Skeletal muscle tissue (tissue), 4 donors: ENCODE data around the gene PAXX. TPM values are rescaled to one million over a fixed set of nuclear protein-coding genes. Genes with fewer than 3 reads are reported as not detected.
"Not testable (repeated sequence)": the region's sequence is repeated elsewhere in the genome, so short reads cannot be mapped to it uniquely, and the experiment has no call there.

Source experiments
- H3K27ac ChIP-seq: one replicate; pipeline ENCODE4 v1.7.0; 2013; ENCODE audit warnings: mild to moderate bottlenecking, low read depth, low read length, inconsistent platforms
- H3K27me3 ChIP-seq, 3 donors: one replicate each; pipeline ENCODE4 v1.7.0; 2013; ENCODE audit warnings: low read length in 3 of 3; ENCODE audit not compliant: control insufficient read depth in 3 of 3, insufficient read depth in 3 of 3
- H3K36me3 ChIP-seq, 3 donors: one replicate each; pipeline ENCODE4 v1.7.0; 2013; ENCODE audit warnings: low read length in 3 of 3; ENCODE audit not compliant: control insufficient read depth in 3 of 3, insufficient read depth in 3 of 3
- H3K4me1 ChIP-seq, 3 donors: one replicate each; pipeline ENCODE4 v1.7.0; 2013; ENCODE audit warnings: low read length in 3 of 3, mild to moderate bottlenecking in 3 of 3; ENCODE audit not compliant: control insufficient read depth in 3 of 3, insufficient read depth in 3 of 3
- H3K4me3 ChIP-seq, 3 donors: one replicate each; pipeline ENCODE4 v1.7.0; 2013; ENCODE audit warnings: low read length in 3 of 3
- H3K9ac ChIP-seq, 3 donors: one replicate each; pipeline ENCODE4 v1.7.0; 2013; ENCODE audit warnings: low read length in 3 of 3, mild to moderate bottlenecking in 3 of 3, moderate library complexity in 2 of 3, low read depth in 1 of 3
- H3K9me3 ChIP-seq, 3 donors: one replicate each; pipeline ENCODE4 v1.7.0; 2013; ENCODE audit warnings: low read length in 3 of 3; ENCODE audit not compliant: control insufficient read depth in 3 of 3
- total RNA-seq: library from RNA; depleted of rRNA; stranded (reverse); fragments of >200 nt; gene quantifications from one replicate; pipeline ENCODE4 v1.2.3, GENCODE V29; 2014
- donor health status: Osteomylitis.

PAXX gene
- total RNA-seq, 1 donor from 2014 or later: 2.1 TPM

DNA sequence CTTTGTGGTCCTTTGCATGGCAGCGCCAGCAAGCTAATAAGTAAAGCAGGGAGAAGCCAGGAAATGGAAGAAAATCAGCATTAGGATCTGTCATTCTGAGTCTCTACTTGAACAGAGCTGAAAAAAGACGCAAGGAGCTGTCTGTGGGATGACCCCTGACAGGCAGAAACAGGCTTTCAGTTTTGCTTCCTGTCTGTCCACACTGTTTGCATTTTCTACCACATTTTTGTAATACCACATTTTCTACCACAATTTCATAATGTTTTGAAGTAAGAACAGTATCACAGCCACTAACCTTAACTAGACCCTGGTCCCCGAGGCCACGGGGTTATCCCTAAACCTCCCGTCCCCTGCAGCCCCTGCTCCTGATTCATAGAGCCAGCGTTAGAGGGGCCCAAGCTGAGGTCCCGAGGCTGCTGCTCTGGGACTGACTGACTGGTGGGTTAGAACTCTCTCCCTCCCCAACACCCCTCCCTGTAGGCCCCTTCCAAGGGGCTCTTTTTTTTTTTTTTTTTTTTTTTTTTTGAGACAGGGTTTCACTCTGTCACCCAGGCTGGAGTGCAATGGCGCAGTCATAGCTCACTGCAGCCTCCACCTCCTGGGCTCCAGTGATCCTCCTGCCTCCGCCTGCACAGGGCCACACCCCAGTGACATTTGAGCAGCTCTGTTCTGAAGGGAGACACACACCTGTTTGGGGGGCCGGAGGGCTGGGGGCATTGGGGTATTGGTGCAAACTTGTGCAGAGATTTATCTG, 8.1 kb downstream of the PAXX start:
- H3K27me3 ChIP-seq: peaks cover 6 to 15% (median 15%) of the 10 kb centered on the region in 3 donors
- no peaks in the 10 kb centered on the region for H3K36me3 ChIP-seq
- H3K4me1 ChIP-seq: peaks cover 0 to 7% (median 3%) of the 10 kb centered on the region in 3 donors
- H3K9ac ChIP-seq: no peak overlapping the region
- H3K27ac ChIP-seq: no peak overlapping the region
- no peak overlapping the region for H3K4me3 ChIP-seq
- H3K9me3 ChIP-seq: no peaks in the 10 kb centered on the region

DNA sequence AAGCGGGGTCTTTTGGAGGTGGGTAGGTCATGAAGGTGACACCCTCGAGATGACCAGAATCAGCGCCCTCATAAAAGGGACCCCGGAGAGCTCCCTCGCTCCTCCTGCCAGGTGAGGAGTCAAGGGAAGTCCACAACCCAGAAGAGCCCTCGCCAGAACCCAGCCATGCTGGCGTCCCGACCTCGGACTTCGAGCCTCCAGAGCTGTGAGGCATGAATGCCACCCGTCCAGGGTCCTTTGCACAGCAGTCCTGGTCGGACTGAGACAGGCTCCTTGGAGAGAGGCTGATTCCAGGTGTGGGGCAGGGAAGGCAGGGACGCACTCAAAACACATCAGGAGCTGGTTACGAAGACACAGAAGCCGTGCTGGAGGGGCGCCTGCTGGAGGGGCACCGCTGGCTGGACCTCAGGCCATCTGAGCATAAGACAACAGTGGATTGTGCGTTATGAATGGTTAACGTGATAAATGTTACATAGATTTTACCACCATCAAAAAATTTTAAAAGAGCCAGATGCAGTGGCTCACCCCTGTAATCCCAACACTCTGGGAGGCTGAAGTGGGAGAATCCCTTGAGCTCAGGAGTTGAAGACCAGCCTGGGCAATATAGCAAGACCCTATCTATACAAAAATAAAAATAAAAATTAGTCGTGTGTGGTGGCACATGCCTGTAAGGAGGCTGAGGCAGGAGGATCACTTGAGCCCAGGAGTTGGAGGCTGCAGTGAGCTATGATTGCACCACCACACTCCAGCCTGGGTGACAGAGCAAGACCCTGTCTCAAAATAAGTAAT, 9.8 kb downstream of the PAXX start:
- Histone ChIP-seq H3K9ac (no peak overlapping the region), H3K27me3 (peaks cover 3 to 10% (median 4%) of the 10 kb centered on the region in 3 donors), H3K4me3 (no peak overlapping the region), H3K27ac (no peak overlapping the region), H3K9me3 (no peaks in the 10 kb centered on the region), H3K4me1 (no peaks in the 10 kb centered on the region), H3K36me3 (no peaks in the 10 kb centered on the region)

DNA sequence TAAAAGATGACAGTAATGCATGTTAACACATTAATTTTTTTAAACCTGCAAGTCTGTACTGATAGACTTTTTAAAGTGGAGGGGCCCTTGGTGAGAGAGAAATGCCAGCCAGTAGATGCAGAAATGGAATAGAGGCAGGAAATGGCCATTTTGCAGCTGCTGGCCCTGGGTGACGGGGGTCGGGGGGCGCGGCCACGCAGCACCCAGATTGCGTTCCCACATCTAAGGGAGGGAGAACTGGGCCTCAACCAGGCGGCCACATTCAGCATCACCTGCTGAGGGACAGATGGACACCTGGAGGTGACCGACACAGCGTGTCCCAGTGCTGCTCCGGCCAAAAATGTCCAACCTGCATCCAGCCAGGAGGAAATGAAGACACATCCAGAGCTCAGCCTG, 10.4 kb downstream of the PAXX start:
- Histone ChIP-seq H3K9me3 (no peaks in the 10 kb centered on the region), H3K27me3 (peaks cover under 1 to 4% (median 3%) of the 10 kb centered on the region in 3 donors), H3K4me1 (no peaks in the 10 kb centered on the region), H3K27ac (no peak overlapping the region), H3K9ac (no peak overlapping the region), H3K4me3 (no peak overlapping the region), H3K36me3 (no peaks in the 10 kb centered on the region)

DNA sequence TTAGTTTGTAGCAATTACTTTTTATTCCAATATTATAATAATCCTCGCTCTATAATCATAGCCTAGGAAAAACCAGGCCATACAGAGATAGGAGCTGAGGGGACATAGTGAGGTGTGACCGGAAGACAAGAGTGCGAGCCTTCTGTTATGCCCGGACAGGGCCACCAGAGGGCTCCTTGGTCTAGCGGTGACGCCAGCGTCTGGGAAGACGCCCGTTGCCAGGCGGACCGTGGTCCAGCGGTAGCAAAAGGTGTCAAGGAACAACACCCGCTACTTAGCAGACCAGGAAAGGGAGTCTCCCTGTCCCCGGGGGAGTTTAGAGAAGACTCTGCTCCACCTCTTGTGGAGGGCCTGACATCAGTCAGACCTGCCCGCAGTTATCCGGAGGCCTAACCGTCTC, 12.1 kb downstream of the PAXX start:
- not testable (repeated sequence) for H3K4me1 ChIP-seq, H3K36me3 ChIP-seq, H3K27ac ChIP-seq, H3K4me3 ChIP-seq, H3K27me3 ChIP-seq, H3K9me3 ChIP-seq, H3K9ac ChIP-seq

DNA sequence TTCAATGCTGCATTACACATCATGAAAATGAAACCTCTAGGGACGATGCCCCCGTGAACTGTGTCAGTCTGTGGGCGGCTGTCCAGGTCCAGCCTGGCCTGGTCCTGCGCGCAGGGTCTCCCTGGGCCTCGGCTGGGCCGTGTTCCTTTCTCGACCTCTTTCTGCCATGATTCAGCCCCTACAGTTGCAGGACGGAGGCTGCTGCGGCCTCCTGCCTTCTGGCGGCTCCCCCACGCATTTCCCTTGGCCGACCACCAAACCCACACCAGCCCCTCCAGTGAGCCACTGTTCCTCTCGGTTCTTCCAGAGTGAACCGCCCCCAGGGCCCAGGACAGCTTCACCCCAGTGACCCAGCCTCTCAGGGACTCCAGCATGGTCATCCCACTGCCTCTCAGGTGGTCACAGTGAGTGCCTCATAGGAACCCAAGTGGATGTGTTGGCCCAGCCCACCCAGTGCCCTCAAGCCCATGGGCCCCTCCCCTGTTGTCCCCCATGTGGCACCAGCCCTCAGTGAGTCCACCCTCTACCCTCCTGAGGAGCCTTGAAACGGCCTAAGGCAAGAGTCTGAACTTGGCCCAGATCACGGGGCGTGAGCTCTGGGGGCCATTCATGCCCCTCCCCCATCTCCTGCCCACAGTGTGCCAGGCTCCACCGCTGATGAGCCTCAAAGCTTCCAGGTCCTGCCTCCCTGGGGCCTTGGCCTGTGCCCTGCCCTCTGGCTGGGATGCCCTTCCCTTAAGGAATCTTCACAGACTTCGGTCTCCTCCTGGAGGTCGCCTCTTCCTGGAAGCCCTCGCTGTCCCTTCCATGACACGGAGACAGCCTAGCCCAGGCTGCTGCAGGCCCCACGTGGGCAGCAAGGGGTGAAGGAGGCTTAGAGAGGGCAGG, 14.1 kb downstream of the PAXX start:
- H3K36me3 ChIP-seq: peaks cover 4 to 8% (median 7%) of the 10 kb centered on the region in 3 donors
- no peak overlapping the region for H3K4me3 ChIP-seq
- H3K4me1 ChIP-seq: no peaks in the 10 kb centered on the region
- H3K9me3 ChIP-seq: no peaks in the 10 kb centered on the region
- no peaks in the 10 kb centered on the region for H3K27me3 ChIP-seq
- H3K9ac ChIP-seq: no peak overlapping the region
- no peak overlapping the region for H3K27ac ChIP-seq

DNA sequence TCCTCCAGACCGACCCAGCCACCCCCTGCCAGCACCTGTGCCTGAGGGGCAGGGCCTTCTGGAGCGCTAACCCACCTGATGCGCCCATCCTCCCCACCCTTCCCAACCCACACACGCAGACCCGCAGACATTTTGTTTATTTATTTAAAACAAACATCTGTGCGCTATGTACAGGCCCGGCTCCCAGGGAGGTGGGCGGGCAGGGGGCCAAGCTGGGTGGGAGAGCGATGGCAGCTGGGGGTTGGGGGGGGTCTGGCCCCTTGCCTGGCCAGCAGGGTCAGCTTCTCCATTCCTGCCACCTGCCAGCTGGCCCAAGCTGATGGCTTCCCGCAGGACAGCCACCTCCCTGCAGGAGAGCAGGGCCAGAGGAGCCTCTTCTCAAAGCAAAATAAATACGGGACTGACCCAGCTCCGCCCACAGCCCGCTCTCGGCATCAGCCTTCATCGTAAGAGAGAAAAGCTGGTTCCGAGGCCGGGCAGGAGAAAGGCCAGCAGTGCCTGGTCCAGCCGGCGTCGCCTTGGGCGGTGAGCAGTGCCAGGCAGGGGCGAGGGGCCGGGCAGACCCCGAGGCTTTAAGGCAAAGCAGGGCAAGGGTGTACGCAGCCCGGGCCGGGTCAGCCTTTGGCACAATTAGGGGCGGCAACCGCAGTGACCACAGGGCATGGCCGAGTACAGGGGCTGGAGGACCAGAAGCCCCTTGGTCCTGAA, 15.0 kb downstream of the PAXX start:
- Histone ChIP-seq H3K36me3 (peaks cover 7 to 13% (median 10%) of the 10 kb centered on the region in 3 donors), H3K9me3 (no peaks in the 10 kb centered on the region), H3K9ac (no peak overlapping the region), H3K4me1 (no peaks in the 10 kb centered on the region), H3K4me3 (no peak overlapping the region), H3K27ac (no peak overlapping the region), H3K27me3 (no peaks in the 10 kb centered on the region)

DNA sequence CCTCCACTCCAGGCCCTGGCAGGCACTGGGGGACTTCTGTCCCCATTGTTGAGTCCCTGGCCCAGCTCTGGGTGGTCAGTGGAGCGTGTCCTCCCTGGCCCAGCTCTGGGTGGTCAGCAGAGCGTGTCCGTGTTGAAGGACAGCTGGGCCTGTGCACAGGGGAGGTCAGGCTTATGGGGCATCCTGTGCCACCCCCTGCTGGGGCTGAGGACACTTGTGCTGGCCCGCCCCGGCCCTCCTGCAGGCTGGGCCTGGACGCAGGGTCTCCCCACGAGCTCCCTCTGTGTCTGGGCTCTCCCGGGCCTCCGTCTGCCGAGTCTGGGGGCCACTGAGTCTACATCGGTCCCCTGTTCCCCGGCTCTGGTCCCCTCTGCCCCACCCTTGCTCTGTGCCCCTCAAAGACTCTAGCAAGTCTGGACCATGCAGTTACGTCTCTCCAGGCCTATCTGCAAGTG, 15.6 kb downstream of the PAXX start:
- Histone ChIP-seq H3K27ac (no peak overlapping the region), H3K4me3 (no peak overlapping the region), H3K27me3 (no peaks in the 10 kb centered on the region), H3K9ac (no peak overlapping the region), H3K4me1 (no peaks in the 10 kb centered on the region), H3K9me3 (no peaks in the 10 kb centered on the region), H3K36me3 (peaks cover 9 to 16% (median 14%) of the 10 kb centered on the region in 3 donors)

DNA sequence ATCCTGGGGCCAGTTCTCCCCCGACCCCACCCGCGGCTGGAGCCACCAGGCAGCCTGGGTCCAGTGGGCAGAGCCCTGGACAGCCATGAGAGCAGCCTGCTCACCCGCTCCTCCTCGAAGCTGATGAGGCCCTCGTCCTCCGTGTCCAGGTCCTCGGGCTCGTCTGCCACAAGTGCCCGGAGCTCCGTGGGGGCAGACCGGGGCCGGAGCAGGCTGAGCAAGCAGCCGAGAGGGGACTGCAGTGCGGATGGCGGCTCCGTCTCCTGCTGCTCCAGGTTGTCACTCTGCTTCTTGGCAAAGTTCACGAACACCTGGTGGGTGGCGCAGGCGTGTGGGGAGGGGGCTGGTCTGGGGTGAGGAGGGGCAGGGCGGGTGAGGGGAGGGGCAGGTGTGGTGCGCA, 16.1 kb downstream of the PAXX start:
- Histone ChIP-seq H3K4me3 (no peak overlapping the region), H3K4me1 (no peaks in the 10 kb centered on the region), H3K27ac (no peak overlapping the region), H3K9ac (no peak overlapping the region), H3K27me3 (no peaks in the 10 kb centered on the region), H3K36me3 (peaks cover 9 to 16% (median 14%) of the 10 kb centered on the region in 3 donors), H3K9me3 (no peaks in the 10 kb centered on the region)

DNA sequence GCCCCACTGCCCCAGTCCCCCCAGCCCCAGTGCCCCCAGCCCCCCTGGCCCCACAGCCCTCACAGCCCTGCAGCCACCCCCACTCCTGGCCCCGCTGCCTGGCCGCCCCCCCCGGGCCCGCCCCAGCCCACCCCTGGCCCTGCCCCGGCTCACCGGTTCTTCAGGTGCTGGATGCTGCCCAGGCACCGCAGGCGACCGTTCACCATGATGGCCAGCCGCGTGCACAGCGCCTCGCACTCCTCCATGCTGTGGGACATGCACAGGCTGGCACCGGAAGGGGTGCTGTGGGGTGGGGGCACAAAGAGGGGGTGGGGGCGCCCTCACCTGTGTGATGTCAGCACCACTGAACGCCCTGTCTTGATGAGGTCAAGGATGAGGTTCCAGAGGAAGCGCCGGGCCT, 17.0 kb downstream of the PAXX start:
- H3K4me1 ChIP-seq: no peaks in the 10 kb centered on the region
- H3K9ac ChIP-seq: no peak overlapping the region
- no peak overlapping the region for H3K4me3 ChIP-seq
- H3K27me3 ChIP-seq: no peaks in the 10 kb centered on the region
- H3K27ac ChIP-seq: no peak overlapping the region
- no peaks in the 10 kb centered on the region for H3K9me3 ChIP-seq
- H3K36me3 ChIP-seq: peaks cover 9 to 20% (median 16%) of the 10 kb centered on the region in 3 donors
